Subcutaneous adipose tissue (tissue), 4 donors: Measurements from ENCODE around the gene OMP. TPM values are rescaled to one million over a fixed set of nuclear protein-coding genes. Genes with fewer than 3 reads are reported as not detected.

Source experiments
- CTCF ChIP-seq: fragments of 450-650 bp; IDR thresholded peaks from one replicate; pipeline ENCODE4 v1.5.1; 2016; ENCODE audit warnings: low read depth, mild to moderate bottlenecking, control low read depth, antibody characterized with exemption, moderate library complexity
- total RNA-seq, 4 donors: library from RNA; depleted of rRNA; stranded (reverse); fragments of >200 nt; gene quantifications; one replicate each; pipeline ENCODE4 v1.1.0, GENCODE V29; 2016

The OMP gene
- total RNA-seq, 4 donors from 2014 or later, result not detected

DNA sequence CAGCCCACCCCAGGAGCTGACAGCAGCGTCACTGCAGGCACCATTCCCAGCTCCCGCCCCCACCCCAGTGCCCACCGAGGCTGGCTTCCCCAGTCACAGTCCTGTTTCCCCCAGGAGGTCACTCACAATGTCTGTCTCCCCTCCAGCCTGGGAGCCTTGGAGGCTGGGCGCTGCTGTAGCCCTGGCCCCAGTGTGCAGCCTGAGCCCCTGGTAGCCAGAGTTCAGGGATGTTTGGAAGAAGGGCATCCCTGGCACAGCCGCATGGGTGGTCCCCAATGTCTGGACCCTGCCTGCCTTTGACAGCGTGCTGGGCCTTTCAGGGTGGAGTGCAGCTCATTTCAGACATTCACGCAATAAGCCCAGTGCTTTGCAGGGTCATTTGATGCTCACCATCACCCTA, 31.6 kb upstream of the OMP start:
- TF ChIP-seq CTCF, result no peak

DNA sequence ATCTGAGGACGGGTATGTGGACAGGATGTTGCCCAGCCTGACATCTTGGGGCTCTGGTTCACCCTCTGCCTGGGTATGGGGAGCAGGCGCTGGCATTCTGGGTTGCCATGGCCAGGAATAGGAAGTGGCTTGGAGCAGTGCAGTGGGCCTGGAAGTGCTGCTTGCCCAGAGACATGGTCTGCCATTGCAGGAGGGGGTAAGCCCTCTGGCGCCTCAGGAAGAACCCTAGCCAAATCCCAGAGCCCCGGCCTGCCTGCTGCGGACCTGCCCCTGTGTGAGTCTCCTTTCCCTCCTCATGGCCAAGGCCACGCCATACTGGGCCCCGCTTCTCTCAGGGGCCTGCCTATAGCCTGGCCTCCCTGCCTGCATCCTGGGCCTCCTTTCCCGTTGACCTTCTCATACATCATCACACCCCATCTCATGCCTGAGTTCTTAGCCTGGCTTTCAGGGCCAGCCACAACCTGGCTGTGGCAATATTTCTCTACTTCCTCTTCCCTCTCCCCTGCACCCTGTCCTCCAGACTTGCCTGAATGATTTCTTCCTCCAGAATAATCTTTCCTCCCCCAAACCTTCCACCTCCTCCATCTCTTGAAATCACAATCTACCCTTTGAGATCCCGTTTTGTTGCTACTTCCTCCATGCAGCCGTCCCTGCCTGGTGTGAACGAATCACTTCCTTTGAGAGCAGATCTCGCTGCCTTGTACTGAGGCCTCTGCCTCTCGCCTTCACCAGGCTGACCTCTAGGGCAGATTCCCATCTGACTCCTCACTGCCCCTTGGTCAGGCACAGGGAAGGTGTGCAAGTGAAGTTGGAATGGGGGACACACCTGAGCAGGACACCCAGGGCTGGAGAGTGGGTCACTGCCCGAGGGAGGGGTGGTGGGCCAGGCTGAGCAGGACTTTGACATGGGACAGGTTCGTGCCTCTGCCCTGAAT, 30.7 kb upstream of the OMP start:
- TF ChIP-seq CTCF, result no peak

- TF ChIP-seq CTCF, result no peak
These were observed 29.8 kb upstream of the OMP start for GRCh38 chr11:77072851-77073327.

- TF ChIP-seq CTCF, result no peak
These were observed 29.2 kb upstream of the OMP start for GRCh38 chr11:77073328-77074001.

GRCh38 chr11:77074205-77074604, 28.4 kb upstream of the OMP start:
- no peak for TF ChIP-seq CTCF

GRCh38 chr11:77074626-77075221, 27.9 kb upstream of the OMP start:
- no peak for TF ChIP-seq CTCF

DNA sequence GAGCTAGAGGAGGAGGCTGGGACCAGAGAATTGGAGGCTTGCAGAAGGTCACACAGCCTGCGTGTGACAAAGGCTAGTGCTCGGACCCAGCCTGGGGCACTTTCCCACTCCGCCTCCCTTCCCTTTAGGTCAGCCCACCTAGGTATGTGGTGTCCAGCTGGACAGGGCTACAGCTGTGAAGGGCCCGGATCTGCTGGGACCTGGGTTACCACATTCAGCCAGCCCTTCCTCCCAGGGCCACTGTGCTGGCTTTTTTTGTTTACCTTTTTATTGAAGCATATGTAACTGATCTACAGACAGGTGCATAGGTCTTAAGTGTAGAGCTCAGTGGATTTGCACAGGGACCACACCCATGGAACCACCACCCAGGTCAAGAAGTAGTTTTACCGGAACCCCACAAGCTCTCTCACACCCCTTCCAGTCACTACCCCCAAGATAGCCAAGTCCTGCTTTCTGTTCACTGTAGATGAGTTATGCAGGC, 27.2 kb upstream of the OMP start:
- TF ChIP-seq CTCF, result no peak
